WTC11 (cell line): Measurements from ENCODE around the gene SP140. TPM values are rescaled to one million over a fixed set of nuclear protein-coding genes. Genes with fewer than 3 reads are reported as not detected.

Source experiments
- ATAC-seq: fragments of 200-7000 bp; cut with Tn5 transposase; 2 replicates; pipeline ENCODE4 v1.10.0; 2021; ENCODE audit warnings: mild to moderate bottlenecking, moderate library complexity
- CTCF ChIA-PET: fragments of 300-600 bp; sonication (Branson Sonifier 250); formaldehyde crosslinking; loops from one replicate; lab custom pipeline; 2021; ENCODE audit warnings: antibody characterized with exemption; lab: Charles Lee
- POLR2A ChIA-PET: fragments of 350-600 bp; sonication (Branson Sonifier 250); formaldehyde crosslinking; loops from one replicate; lab custom pipeline; 2021; ENCODE audit warnings: antibody characterized with exemption; lab: Charles Lee
- DNase-seq: peaks from one replicate; pipeline ENCODE4 v3.0.0; 2021; ENCODE audit warnings: low spot score
- H3K27ac Mint-ChIP-seq: 2 replicates; pipeline ENCODE4 v1.8.0; 2021; ENCODE audit warnings: mixed read lengths
- H3K27me3 Mint-ChIP-seq: 2 replicates; pipeline ENCODE4 v1.8.0; 2021; ENCODE audit warnings: low read depth, mild to moderate bottlenecking, moderate library complexity, mixed read lengths
- H3K36me3 Mint-ChIP-seq: 2 replicates; pipeline ENCODE4 v1.8.0; 2021; ENCODE audit warnings: mixed read lengths
- H3K4me1 Mint-ChIP-seq: 2 replicates; pipeline ENCODE4 v1.8.0; 2022; ENCODE audit warnings: mixed read lengths
- H3K4me3 Mint-ChIP-seq: 2 replicates; pipeline ENCODE4 v1.8.0; 2021; ENCODE audit warnings: mild to moderate bottlenecking, moderate library complexity, mixed read lengths
- H3K9me3 Mint-ChIP-seq: 2 replicates; pipeline ENCODE4 v1.8.0; 2021; ENCODE audit warnings: mixed read lengths
- AFF4 ChIP-seq: sonication (generic); formaldehyde crosslinking; IDR thresholded peaks from 2 replicates; pipeline ENCODE4 v1.8.1; 2023; ENCODE audit warnings: mild to moderate bottlenecking, missing genetic modification reagents, borderline replicate concordance
- ATF1 ChIP-seq: sonication (generic); formaldehyde crosslinking; IDR thresholded peaks from 2 replicates; pipeline ENCODE4 v1.8.1; 2023; ENCODE audit warnings: mild to moderate bottlenecking, moderate library complexity, missing genetic modification reagents
- ATF2 ChIP-seq: sonication (generic); formaldehyde crosslinking; IDR thresholded peaks from 2 replicates; pipeline ENCODE4 v1.8.1; 2022; ENCODE audit warnings: low read depth, missing genetic modification reagents, borderline replicate concordance
- EMX1 ChIP-seq: fragments of 250-450 bp; sonication (Bioruptor Pico); IDR thresholded peaks from 2 replicates; pipeline ENCODE4 v1.8.0; 2021; ENCODE audit warnings: mild to moderate bottlenecking
- FOXK1 ChIP-seq: sonication (generic); formaldehyde crosslinking; IDR thresholded peaks from 2 replicates; pipeline ENCODE4 v1.8.0; 2022; ENCODE audit warnings: mild to moderate bottlenecking, moderate library complexity, missing genetic modification reagents
- FOXP4 ChIP-seq: sonication (generic); formaldehyde crosslinking; IDR thresholded peaks from 2 replicates; pipeline ENCODE4 v1.8.0; 2022; ENCODE audit warnings: mild to moderate bottlenecking, missing genetic modification reagents
- GABPB1 ChIP-seq: sonication (generic); formaldehyde crosslinking; IDR thresholded peaks from 2 replicates; pipeline ENCODE4 v1.8.1; 2023; ENCODE audit warnings: mild to moderate bottlenecking, missing genetic modification reagents
- HMGA2 ChIP-seq: fragments of 250-450 bp; sonication (Bioruptor Pico); IDR thresholded peaks from 2 replicates; pipeline ENCODE4 v1.4.0; 2021; ENCODE audit warnings: mild to moderate bottlenecking, moderate library complexity
- JAZF1 ChIP-seq: fragments of 250-450 bp; sonication (Bioruptor Pico); IDR thresholded peaks from 2 replicates; pipeline ENCODE4 v1.9.0; 2021; ENCODE audit warnings: moderate library complexity, mild to moderate bottlenecking, inconsistent platforms
- MAX ChIP-seq: sonication (generic); formaldehyde crosslinking; IDR thresholded peaks from 2 replicates; pipeline ENCODE4 v1.8.0; 2022; ENCODE audit warnings: mild to moderate bottlenecking, missing genetic modification reagents
- MXD4 ChIP-seq: fragments of 250-450 bp; sonication (Bioruptor Pico); IDR thresholded peaks from 2 replicates; pipeline ENCODE4 v1.8.0; 2021; ENCODE audit warnings: mild to moderate bottlenecking, moderate library complexity, borderline replicate concordance
- NFE2L1 ChIP-seq: sonication (generic); formaldehyde crosslinking; IDR thresholded peaks from 2 replicates; pipeline ENCODE4 v1.8.1; 2023; ENCODE audit warnings: missing genetic modification reagents
- NR1H2 ChIP-seq: sonication (generic); formaldehyde crosslinking; IDR thresholded peaks from 2 replicates; pipeline ENCODE4 v1.9.0; 2021; ENCODE audit warnings: mild to moderate bottlenecking, moderate library complexity, missing genetic modification reagents
- OVOL2 ChIP-seq: fragments of 250-450 bp; sonication (Bioruptor Pico); IDR thresholded peaks from 2 replicates; pipeline ENCODE4 v1.9.0; 2021; ENCODE audit warnings: mild to moderate bottlenecking, borderline replicate concordance
- RELA ChIP-seq: sonication (generic); formaldehyde crosslinking; IDR thresholded peaks from 2 replicates; pipeline ENCODE4 v1.8.1; 2022; ENCODE audit warnings: missing genetic modification reagents, mild to moderate bottlenecking, borderline replicate concordance
- ZNF396 ChIP-seq: fragments of 250-450 bp; sonication (Bioruptor Pico); IDR thresholded peaks from 2 replicates; pipeline ENCODE4 v1.8.0; 2021; ENCODE audit warnings: mild to moderate bottlenecking, moderate library complexity, borderline replicate concordance
- ZSCAN18 ChIP-seq: fragments of 250-450 bp; sonication (Bioruptor Pico); IDR thresholded peaks from 2 replicates; pipeline ENCODE4 v2.1.2; 2022; ENCODE audit warnings: mild to moderate bottlenecking, moderate library complexity
- total RNA-seq: library from RNA; stranded (reverse); gene quantifications from 3 replicates; pipeline ENCODE4 v1.2.3, GENCODE V29; 2021

The SP140 gene
- total RNA-seq, 1 experiment from 2014 or later, result 0.66 TPM

GRCh38 chr2:230346465-230346864 lies 120.9 kb downstream of the SP140 start:
- Mint-ChIP-seq H3K9me3 (peaks cover 42% of the 10 kb centered on the region), H3K4me3 (no peak overlapping the region), H3K36me3 (peaks cover 19% of the 10 kb centered on the region), H3K27me3 (no peaks in the 10 kb centered on the region), H3K27ac (no peak overlapping the region), H3K4me1 (peaks cover 17% of the 10 kb centered on the region)
- DNase-seq, result no peak
- no peak for ATAC-seq
- ChIA-PET POLR2A (no interaction called here), CTCF (no interaction called here)
- TF ChIP-seq ATF1 (CRISPR knock-in tag) (no peak), HMGA2 (CRISPR knock-in tag) (no peak), JAZF1 (CRISPR knock-in tag) (no peak)

GRCh38 chr2:230346921-230347533 lies 121.5 kb downstream of the SP140 start:
- TF ChIP-seq ZSCAN18 (CRISPR knock-in tag) (no peak), ATF2 (CRISPR knock-in tag) (no peak)
- Mint-ChIP-seq H3K4me1 (peaks cover 17% of the 10 kb centered on the region), H3K27me3 (no peaks in the 10 kb centered on the region), H3K9me3 (peaks cover 42% of the 10 kb centered on the region), H3K36me3 (peaks cover 19% of the 10 kb centered on the region), H3K27ac (no peak overlapping the region), H3K4me3 (no peak overlapping the region)
- ChIA-PET CTCF (no interaction called here), POLR2A (no interaction called here)
- DNase-seq, result no peak
- ATAC-seq, result no peak

- no peak overlapping the region for H3K4me3 Mint-ChIP-seq
- peaks cover 9% of the 10 kb centered on the region for H3K4me1 Mint-ChIP-seq
- no peak overlapping the region for H3K27ac Mint-ChIP-seq
- ATAC-seq (no peak), DNase-seq (no peak)
- POLR2A ChIA-PET, result no interaction called here
- H3K27me3 Mint-ChIP-seq, result no peaks in the 10 kb centered on the region
- CTCF ChIA-PET, result no interaction called here
- TF ChIP-seq JAZF1 (CRISPR knock-in tag), result no peak
- TF ChIP-seq NFE2L1 (CRISPR knock-in tag), result no peak
- TF ChIP-seq RELA, result no peak
- H3K9me3 Mint-ChIP-seq, result peaks cover 34% of the 10 kb centered on the region
- peaks cover 17% of the 10 kb centered on the region for H3K36me3 Mint-ChIP-seq
Observed at GRCh38 chr2:230347659-230348305, 122.2 kb downstream of the SP140 start.

- CTCF ChIA-PET, result no interaction called here
- Mint-ChIP-seq H3K27me3 (no peaks in the 10 kb centered on the region), H3K4me3 (no peak overlapping the region), H3K27ac (no peak overlapping the region), H3K4me1 (peaks cover 5% of the 10 kb centered on the region; the same call in 1 of the 2 replicates), H3K36me3 (peaks cover 10% of the 10 kb centered on the region), H3K9me3 (peaks cover 27% of the 10 kb centered on the region)
- POLR2A ChIA-PET, result no interaction called here
- ATAC-seq (no peak), DNase-seq (no peak)
- no peak for TF ChIP-seq FOXK1 (CRISPR knock-in tag)
- TF ChIP-seq ZNF396 (CRISPR knock-in tag), result no peak
- no peak for TF ChIP-seq OVOL2
- no peak for TF ChIP-seq AFF4 (CRISPR knock-in tag)
- TF ChIP-seq EMX1 (CRISPR knock-in tag), result no peak
- no peak for TF ChIP-seq MXD4
- no peak for TF ChIP-seq ZSCAN18 (CRISPR knock-in tag)
- TF ChIP-seq GABPB1 (CRISPR knock-in tag), result no peak
- TF ChIP-seq RELA, result no peak
- TF ChIP-seq NR1H2, result no peak
- TF ChIP-seq FOXP4, result no peak
- TF ChIP-seq MAX (CRISPR knock-in tag), result no peak
Observed at GRCh38 chr2:230348787-230349186, 123.3 kb downstream of the SP140 start.
